CD4-positive, alpha-beta T cell treated with Interleukin-15 for 4 hours (primary cell): ENCODE data around the gene DOCK9.

Experiments
- DNase-seq: peaks from one replicate; pipeline ENCODE4 v3.0.0-alpha.2; 2020; ENCODE audit warnings: low spot score

The DOCK9 gene

GRCh38 chr13:98947925-98948324 is 29.9 kb downstream of the DOCK9 start:
- no peak for DNase-seq

- no peak for DNase-seq
Measured at GRCh38 chr13:98945863-98946605, 31.8 kb downstream of the DOCK9 start.

GRCh38 chr13:98944336-98944735 is 33.5 kb downstream of the DOCK9 start:
- no peak for DNase-seq

GRCh38 chr13:98942997-98943396 is 34.9 kb downstream of the DOCK9 start:
- DNase-seq, result no peak

GRCh38 chr13:98942485-98942884 is 35.4 kb downstream of the DOCK9 start:
- DNase-seq, result no peak

- no peak for DNase-seq
Measured at GRCh38 chr13:98941536-98941935, 36.3 kb downstream of the DOCK9 start.

- DNase-seq, result no peak
Measured at GRCh38 chr13:98941126-98941525, 36.7 kb downstream of the DOCK9 start.

- no peak for DNase-seq
Measured at GRCh38 chr13:98940325-98941001, 37.4 kb downstream of the DOCK9 start.

GRCh38 chr13:98939660-98940191 is 38.1 kb downstream of the DOCK9 start:
- no peak for DNase-seq

GRCh38 chr13:98938801-98939200 is 39.1 kb downstream of the DOCK9 start:
- no peak for DNase-seq

GRCh38 chr13:98937911-98938381 is 39.9 kb downstream of the DOCK9 start:
- no peak for DNase-seq

- DNase-seq, result no peak
Measured at GRCh38 chr13:98934243-98934642, 43.6 kb downstream of the DOCK9 start.

GRCh38 chr13:98930151-98930591 is 47.7 kb downstream of the DOCK9 start:
- no peak for DNase-seq

- DNase-seq, result no peak
Measured at GRCh38 chr13:98927951-98928927, 49.6 kb downstream of the DOCK9 start.

- no peak for DNase-seq
Measured at GRCh38 chr13:98925949-98926348, 51.9 kb downstream of the DOCK9 start.

- DNase-seq, result no peak
Measured at GRCh38 chr13:98923641-98924397, 54.0 kb downstream of the DOCK9 start.

GRCh38 chr13:98922306-98922705 is 55.6 kb downstream of the DOCK9 start:
- no peak for DNase-seq

- DNase-seq, result no peak
Measured at GRCh38 chr13:98921786-98922185, 56.1 kb downstream of the DOCK9 start.

GRCh38 chr13:98921015-98921580 is 56.8 kb downstream of the DOCK9 start:
- DNase-seq, result no peak

- no peak for DNase-seq
Measured at GRCh38 chr13:98919566-98919965, 58.3 kb downstream of the DOCK9 start.

GRCh38 chr13:98918771-98919170 is 59.1 kb downstream of the DOCK9 start:
- no peak for DNase-seq
